WERI-Rb-1 (cell line): ENCODE measurements around the gene CSF1R.

ENCODE experiments used
- DNase-seq: peaks from one replicate; pipeline ENCODE4 v3.0.0-alpha.2; 2020
- H3K27ac ChIP-seq: fragments of 250-450 bp; sonication (Bioruptor Pico); 2 replicates; pipeline ENCODE4 v1.5.1; 2020; ENCODE audit warnings: mild to moderate bottlenecking, moderate library complexity
- H3K27me3 ChIP-seq: fragments of 250-450 bp; sonication (Bioruptor Pico); 2 replicates; pipeline ENCODE4 v1.5.1; 2021; ENCODE audit warnings: mild to moderate bottlenecking, low read depth, moderate library complexity; ENCODE audit not compliant: insufficient read depth, severe bottlenecking
- H3K36me3 ChIP-seq: fragments of 250-450 bp; sonication (Bioruptor Pico); 2 replicates; pipeline ENCODE4 v1.5.1; 2020; ENCODE audit warnings: mild to moderate bottlenecking, moderate library complexity
- H3K4me3 ChIP-seq: 2 replicates; pipeline ENCODE4 v1.5.1; 2011; ENCODE audit warnings: low read depth, mild to moderate bottlenecking, control low read depth, low read length
- H3K9me3 ChIP-seq: fragments of 250-450 bp; sonication (Bioruptor Pico); 2 replicates; pipeline ENCODE4 v1.5.1; 2021; ENCODE audit warnings: mild to moderate bottlenecking, moderate library complexity; ENCODE audit not compliant: severe bottlenecking
- TF ChIP-seq, protein P1 (sequence below): IDR thresholded peaks from 2 replicates; pipeline ENCODE4 v1.5.1; 2011; ENCODE audit warnings: low read depth, mild to moderate bottlenecking, control low read depth, inconsistent platforms, low read length

CSF1R gene

DNA sequence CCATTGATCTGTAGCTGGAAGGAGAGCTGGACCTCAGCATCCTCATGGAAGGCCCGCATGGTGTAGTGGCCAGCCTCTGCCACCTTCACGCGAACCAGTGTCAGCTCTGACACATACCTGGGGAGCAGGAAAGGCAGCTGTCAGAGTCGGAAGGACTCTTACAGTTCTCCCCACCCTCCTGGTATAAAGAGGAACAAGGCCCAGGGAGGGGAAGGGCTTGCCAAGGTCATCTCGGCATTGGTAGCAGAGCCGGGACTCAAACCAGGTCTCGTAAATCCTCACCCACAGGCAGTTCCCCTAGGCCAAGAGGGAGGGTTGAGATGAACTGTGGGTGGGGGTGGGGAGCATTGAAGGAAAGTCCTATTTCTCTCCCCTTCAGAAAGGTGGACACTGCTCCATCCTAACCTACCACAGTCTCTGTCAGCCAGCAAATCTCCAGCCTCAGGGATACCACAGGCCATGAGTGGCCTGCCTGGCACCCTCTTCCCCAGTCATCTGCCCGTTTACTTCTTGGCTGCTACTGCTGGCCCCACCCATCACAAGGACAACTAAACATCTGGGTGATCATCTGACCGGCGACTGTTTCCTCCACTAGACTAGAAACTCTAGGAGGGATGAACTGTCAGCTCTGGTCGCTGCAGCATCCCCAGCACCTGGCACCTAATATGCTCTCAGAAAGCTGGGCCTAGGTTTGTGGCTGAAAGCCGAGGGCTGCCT lies 45.8 kb upstream of the CSF1R start:
- no peak for DNase-seq
- Histone ChIP-seq H3K36me3 (no peaks in the 10 kb centered on the region), H3K27me3 (no peaks in the 10 kb centered on the region), H3K27ac (no peak overlapping the region), H3K9me3 (no peaks in the 10 kb centered on the region), H3K4me3 (no peak overlapping the region)
- TF ChIP-seq, protein P1, sequence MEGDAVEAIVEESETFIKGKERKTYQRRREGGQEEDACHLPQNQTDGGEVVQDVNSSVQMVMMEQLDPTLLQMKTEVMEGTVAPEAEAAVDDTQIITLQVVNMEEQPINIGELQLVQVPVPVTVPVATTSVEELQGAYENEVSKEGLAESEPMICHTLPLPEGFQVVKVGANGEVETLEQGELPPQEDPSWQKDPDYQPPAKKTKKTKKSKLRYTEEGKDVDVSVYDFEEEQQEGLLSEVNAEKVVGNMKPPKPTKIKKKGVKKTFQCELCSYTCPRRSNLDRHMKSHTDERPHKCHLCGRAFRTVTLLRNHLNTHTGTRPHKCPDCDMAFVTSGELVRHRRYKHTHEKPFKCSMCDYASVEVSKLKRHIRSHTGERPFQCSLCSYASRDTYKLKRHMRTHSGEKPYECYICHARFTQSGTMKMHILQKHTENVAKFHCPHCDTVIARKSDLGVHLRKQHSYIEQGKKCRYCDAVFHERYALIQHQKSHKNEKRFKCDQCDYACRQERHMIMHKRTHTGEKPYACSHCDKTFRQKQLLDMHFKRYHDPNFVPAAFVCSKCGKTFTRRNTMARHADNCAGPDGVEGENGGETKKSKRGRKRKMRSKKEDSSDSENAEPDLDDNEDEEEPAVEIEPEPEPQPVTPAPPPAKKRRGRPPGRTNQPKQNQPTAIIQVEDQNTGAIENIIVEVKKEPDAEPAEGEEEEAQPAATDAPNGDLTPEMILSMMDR, result no peak

DNA sequence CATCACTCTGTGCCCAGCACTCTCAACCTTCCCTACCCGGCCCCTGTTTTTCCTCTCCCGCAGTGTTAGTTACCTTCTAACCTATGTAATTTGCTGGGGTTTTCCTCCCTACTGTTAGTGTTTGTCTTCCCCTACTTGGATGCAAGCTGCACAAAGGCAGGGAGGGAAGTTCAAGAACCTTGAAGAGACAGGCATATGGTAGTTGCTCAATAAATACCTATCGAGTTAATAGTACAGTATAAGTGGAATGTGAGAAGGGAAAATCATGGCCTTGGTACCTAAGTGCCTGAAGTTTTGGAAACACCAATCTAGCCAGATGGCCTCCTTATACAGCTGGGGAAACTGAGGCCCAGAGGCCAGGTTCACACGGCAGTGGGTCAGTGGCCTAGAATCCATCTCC lies 45.1 kb upstream of the CSF1R start:
- TF ChIP-seq, protein P1, result no peak

DNA sequence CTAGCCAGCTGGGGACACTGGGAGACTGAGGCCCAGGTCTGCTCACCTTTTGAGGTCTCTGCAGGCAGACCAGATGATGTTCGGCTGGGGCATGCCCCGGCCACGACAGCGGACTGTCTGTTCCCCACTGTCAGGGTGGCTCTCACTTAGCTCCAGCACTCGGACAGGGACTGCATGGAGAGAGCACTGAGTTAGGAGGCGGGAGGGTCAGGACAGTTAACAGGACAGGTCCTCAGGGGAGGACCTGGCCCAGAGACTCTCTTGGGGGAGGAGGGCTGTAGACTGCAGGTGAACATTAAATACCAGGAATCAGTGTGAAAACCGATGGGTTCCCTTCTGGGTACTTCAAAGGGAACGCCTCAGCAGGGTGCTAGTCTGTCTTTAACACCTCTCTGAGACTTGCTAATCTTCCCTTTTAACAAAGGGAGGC lies 44.2 kb upstream of the CSF1R start:
- no peak for DNase-seq
- Histone ChIP-seq H3K27ac (no peak overlapping the region), H3K27me3 (no peaks in the 10 kb centered on the region), H3K36me3 (no peaks in the 10 kb centered on the region), H3K4me3 (no peak overlapping the region), H3K9me3 (no peaks in the 10 kb centered on the region)
- TF ChIP-seq, protein P1, result no peak

More for the DNA sequence above, 45.1 kb upstream of the CSF1R start:
- no peaks in the 10 kb centered on the region for H3K9me3 ChIP-seq
- H3K4me3 ChIP-seq, result no peak overlapping the region
- H3K36me3 ChIP-seq, result no peaks in the 10 kb centered on the region
- no peaks in the 10 kb centered on the region for H3K27me3 ChIP-seq
- H3K27ac ChIP-seq, result no peak overlapping the region
- no peak for DNase-seq

DNA sequence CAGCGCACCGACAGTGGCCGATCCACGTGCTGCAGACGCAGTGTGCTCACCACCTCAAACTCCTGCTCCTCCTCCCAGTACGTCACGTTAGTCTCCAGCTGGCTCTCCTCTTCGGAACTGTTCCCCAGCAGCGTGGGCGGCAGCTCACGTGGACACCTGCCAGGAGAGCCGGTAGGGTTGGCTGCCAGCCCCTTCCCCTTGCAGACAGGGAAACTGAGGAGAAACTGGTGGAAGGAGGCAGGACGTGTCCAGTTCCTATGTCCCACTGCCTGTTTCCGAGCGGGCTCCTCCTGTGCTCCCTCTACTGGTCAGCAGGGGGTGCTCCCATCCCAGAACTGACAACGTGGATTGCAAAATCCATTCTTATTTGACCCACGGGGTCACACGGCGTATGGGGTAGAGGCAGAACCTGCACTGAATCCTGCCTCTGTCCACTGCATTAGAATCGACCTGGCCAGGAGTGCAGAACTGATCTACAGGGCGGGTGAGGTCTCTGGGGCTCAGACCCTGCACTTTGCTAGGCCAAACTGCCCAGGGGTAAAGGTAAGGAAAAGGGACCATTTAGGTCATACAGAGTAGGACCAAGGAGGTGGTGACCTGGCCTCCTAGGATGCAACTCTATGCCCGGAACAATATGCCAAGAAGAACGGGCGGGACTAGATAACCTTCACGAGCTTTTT lies 43.6 kb upstream of the CSF1R start:
- DNase-seq, result peak; percentile 79
- H3K4me3 ChIP-seq, result peak overlapping the region; percentile 26
- H3K27me3 ChIP-seq, result no peaks in the 10 kb centered on the region
- no peaks in the 10 kb centered on the region for H3K9me3 ChIP-seq
- no peaks in the 10 kb centered on the region for H3K36me3 ChIP-seq
- TF ChIP-seq, protein P1, result peak; percentile 95
- H3K27ac ChIP-seq, result no peak overlapping the region

DNA sequence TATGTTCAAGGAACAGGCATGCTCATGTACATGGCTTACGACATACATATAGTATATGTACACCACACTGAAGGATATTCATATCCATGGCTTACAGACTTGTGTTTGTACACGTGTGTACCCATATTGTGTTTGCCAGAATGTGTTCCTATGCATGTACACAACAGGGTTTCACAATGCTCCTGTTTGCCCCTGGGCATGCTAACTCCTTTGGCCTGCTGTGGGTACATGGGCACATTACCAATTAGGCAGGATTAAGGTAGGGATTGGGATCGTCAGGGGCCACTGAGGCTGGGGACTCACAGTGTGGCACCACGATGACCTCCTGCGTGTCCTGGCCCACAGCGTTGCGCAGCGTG lies 43.1 kb upstream of the CSF1R start:
- H3K4me3 ChIP-seq, result peak overlapping the region; percentile 26; the same call in 1 of the 2 replicates
- H3K27me3 ChIP-seq, result no peaks in the 10 kb centered on the region
- TF ChIP-seq, protein P1, result no peak
- H3K9me3 ChIP-seq, result no peaks in the 10 kb centered on the region
- no peak for DNase-seq
- H3K36me3 ChIP-seq, result no peaks in the 10 kb centered on the region
- no peak overlapping the region for H3K27ac ChIP-seq
